ENCODE measurements around the gene NIBAN1.
A peak's percentile ranks its signal among the peaks of the same experiment; 100 is the strongest.
"Not testable (repeated sequence)": the region's sequence is repeated elsewhere in the genome, so short reads cannot be mapped to it uniquely, and the experiment has no call there.

NIBAN1 gene

GRCh38 chr1:184973272-184974055 lies 844 bp downstream of the NIBAN1 start:
- peak; percentile 15 to 17 for DNase-seq (ENCODE audit: low read depth in 2 of 2, low spot score in 1 of 2)

GRCh38 chr1:184972315-184973055 lies 1.8 kb downstream of the NIBAN1 start:
- no peak for DNase-seq (ENCODE audit: low read depth in 2 of 2, low spot score in 1 of 2)

- no peak for DNase-seq (ENCODE audit: low read depth in 2 of 2, low spot score in 1 of 2)
Measured at GRCh38 chr1:184971522-184972265, 2.6 kb downstream of the NIBAN1 start.

- DNase-seq (ENCODE audit: low read depth in 2 of 2, low spot score in 1 of 2) = no peak
Measured at GRCh38 chr1:184970691-184971161, 3.6 kb downstream of the NIBAN1 start.

DNA sequence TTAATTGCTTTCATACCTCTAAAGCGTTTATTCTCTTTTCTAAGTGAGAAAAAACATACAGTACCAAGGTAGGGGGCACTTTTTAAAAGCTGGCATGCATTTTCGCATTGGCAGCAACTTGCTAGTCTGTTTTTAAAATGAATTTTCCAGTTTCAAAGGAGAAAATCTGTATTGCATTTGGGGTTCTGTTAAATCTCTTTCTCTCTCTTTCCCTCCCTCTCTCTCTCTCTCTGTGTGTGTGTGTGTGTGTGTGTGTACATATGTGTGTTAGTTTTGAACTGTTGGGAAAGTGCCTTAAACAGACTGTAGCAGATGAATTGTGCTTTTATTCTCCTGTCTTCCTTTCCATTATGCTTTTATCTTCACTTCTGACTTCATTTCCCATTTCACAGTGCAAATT lies 7.3 kb downstream of the NIBAN1 start:
- DNase-seq (ENCODE audit: low read depth in 2 of 2, low spot score in 1 of 2) = no peak

DNA sequence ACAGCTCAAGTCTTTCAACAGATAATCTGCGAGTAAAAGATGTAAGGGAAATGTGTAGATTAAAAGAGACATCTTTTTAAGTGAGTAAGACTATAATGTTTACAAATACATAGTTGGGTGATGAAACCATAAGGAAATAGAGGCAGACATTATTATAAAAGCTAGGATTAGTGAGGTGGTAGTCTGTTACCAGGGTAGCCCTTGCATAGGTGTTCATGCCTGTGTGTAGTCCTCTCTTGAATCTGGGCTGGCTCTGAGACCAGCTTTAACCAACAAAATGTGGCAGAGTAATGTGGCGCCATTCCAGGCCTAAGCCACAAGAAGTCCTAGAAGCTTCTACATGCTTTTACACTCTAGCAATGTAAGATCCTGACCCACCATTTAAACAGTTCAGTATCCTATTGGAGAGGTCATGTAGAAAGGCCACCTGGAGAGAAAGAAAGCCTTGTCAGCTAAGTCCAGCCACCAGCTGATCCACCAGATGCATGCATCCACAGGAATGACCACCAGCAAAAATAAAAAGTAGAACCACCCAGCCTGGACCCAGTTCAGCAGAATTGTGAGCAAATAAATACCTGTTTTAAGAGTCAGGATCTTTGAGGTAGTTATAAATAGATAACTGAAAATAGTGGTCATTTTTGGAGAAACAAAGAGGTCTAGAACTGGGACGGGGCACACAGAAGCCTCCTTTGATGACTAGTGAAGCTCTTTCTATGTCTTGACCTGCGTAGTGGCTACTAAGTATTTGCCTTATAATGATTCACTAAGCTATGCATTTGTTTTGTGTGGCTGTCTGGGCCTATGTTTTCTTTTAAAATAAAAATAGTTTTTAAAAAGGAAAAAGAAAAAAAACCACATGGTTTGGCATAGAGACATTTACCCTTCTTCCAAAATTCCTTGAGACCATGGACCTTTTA lies 8.1 kb downstream of the NIBAN1 start:
- no peak for DNase-seq (ENCODE audit: low read depth in 2 of 2, low spot score in 1 of 2)

DNA sequence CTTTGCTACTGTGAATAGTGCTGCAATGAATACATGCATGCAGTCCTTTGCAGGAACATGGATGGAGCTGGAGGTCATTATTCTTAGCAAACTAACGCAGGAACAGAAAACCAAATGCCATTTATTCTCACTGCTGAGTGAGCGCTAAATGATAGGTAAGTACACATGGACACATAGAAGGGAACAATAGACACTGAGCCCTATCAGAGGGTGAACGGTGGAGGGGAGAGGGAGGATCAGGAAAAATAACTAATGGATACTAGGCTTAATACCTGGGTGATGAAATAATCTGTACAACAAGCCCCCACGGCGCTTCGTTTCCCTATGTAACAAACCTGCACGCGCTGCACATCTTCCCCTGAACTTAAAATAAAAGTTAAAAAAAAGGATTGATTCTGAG lies 8.9 kb downstream of the NIBAN1 start:
- DNase-seq (ENCODE audit: low read depth in 2 of 2, low spot score in 1 of 2) = no peak

DNA sequence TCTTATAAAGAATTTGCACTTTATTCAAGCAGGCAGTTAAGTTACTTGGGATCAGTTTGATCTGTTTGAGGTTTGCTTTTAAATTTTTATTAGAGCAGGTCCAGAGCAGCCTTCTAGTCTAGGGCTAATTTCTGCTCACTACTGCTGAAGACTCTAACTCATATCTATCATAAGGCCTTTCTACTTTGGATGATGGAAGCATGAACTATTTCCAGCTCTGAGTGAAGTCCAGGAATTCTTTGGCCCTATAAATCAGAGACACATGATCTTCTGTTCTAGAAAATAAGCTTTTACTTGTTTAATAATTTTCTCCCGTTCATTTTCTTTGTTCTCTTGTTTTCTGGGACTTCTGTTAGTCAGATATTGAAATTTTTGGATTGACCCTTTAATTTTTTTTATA lies 14.7 kb downstream of the NIBAN1 start:
- no peak for DNase-seq (ENCODE audit: low read depth in 2 of 2, low spot score in 1 of 2)

- DNase-seq (ENCODE audit: low read depth in 2 of 2, low spot score in 1 of 2) = no peak
Measured at GRCh38 chr1:184958554-184959353, 15.6 kb downstream of the NIBAN1 start.

DNA sequence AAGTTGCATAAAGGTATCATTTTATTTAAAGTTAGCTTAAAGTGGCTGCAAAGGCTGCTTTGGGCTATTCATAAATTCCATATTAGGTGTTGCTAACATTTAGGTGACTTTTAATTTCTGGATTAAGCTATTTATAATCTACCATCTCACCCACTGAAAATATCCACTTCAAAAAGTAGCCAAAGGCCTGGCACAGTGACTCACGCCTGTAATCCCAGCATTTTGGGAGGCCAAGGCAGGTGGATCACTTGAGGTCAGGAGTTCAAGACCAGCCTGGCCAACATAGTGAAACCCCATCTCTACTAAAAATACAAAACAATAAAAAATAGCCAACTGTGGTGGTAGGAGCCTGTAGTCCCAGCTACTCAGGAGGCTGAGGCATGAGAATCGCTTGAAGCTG lies 16.4 kb downstream of the NIBAN1 start:
- DNase-seq (ENCODE audit: low read depth in 2 of 2, low spot score in 1 of 2) = not testable (repeated sequence)

- DNase-seq (ENCODE audit: low read depth in 2 of 2, low spot score in 1 of 2) = no peak
Measured at GRCh38 chr1:184956999-184957700, 17.2 kb downstream of the NIBAN1 start.

DNA sequence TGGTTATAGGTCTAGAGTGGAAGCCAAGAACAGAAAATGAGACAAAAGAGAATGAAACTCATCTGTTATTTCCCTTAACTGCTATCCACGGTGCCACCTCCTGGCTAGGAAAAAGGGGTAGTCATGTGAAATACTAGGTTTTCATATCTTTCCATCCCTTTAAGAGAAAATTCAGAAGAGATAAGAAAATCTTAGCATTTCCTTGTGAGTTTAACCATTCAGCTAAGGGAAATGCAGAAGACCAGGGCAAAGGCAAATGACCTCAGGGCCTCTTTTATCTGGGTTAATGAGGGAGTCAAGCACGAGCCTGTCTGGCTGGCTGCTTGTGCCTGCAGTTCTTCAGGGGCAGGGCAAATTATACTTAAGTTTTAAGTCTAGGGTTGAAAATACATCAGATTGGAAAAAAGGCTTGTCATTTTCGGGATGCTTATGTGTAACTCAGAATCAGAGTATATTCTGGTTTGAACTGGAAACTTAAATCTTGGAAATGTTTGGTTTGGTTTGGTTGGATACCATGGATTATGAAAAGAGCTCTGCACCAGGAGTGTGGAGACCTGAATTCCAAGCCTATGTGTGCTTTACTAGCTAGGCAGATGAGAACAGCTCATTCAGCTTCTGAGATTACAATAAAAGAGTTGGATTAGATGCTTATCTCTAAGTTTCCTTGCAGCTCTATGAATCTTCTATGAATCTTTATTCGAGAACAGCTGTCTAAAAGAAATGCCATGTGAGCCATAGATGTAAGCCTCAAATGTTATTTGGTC lies 19.9 kb downstream of the NIBAN1 start:
- no peak for DNase-seq (ENCODE audit: low read depth in 2 of 2, low spot score in 1 of 2)

DNA sequence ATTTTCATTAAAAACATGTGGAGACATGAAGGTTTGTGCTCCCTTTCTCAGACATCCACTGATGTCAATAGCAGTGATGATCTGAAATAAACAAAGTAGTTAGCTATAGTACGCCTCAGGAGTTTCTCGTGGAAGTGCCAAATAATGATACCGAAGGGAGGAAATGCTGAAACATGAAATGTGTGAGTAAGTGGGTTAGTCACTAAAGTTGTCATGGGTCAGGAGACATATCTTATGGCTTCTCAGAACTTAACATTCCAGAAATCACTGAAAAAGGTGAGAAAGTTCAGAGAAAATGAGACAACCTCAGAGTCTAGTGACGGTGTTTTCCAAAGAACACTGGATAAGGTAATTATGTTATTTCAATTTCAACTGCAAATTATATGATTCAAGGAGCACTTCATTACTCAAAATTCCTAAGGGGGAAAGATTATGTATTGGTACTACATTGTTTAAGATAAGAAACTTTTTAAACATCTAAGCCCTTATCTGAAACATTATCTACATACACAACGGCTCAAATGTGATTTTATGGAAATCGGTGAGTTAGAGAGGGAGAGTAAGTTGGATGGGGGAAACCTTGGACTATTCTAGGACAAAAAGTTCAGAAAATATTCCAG lies 20.6 kb downstream of the NIBAN1 start:
- DNase-seq (ENCODE audit: low read depth in 2 of 2, low spot score in 1 of 2) = no peak

DNA sequence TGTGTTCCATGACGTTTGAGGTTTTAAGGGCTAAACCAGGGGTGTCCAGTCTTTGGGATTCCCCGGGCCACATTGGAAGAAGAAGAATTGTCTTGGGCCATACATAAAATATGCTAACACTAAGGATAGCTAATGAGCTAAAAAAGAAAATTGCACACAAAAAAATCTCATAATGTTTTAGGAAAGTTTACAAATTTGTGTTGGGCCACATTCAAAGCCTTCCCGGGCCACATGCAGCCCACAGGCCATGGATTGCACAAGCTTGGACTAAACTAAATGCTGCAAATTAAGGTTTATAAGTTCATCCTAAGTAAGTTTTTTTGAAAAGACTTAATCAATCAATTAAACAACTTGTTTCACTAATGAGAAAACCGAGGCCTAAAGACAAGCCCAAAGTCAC lies 21.9 kb downstream of the NIBAN1 start:
- DNase-seq (ENCODE audit: low read depth in 2 of 2, low spot score in 1 of 2) = no peak

DNA sequence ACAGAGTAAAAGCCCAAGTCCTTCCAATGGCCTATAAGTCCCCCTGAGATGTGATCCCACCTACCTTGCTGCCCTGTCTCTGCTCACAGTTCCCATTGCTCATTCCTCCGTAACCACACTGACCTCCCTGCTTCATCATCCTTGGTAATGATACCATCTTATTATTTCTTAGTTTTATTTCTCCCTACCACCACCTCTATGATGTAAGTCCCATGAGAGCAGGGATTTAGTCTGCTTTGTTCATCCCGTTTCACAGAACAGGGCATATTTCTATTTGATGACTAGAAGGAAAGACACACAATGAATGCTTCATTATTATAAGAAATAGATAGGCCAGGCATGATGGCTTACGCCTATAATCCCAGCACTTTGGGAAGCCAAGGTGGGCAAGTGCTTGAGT lies 22.5 kb downstream of the NIBAN1 start:
- no peak for DNase-seq (ENCODE audit: low read depth in 2 of 2, low spot score in 1 of 2)

DNA sequence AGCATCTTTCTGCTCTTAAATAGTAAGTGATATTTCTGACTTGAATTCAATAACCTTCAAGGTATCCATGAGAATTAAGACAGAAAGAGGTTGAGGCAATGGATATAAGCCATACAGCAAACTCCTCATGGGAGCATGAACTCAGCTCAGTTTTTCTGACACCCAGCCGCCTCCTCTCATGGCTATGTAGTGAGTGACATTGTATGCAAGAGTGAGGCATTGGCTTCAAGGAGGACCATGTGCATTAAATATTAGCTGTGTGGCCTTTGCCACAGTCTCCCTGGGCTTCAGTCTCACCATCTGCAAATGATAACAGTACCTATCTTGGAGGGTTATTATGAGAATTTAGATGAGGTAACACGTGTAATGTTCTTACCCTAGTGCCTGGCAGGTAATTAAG lies 23.4 kb downstream of the NIBAN1 start:
- no peak for DNase-seq (ENCODE audit: low read depth in 2 of 2, low spot score in 1 of 2)

- DNase-seq (ENCODE audit: low read depth in 2 of 2, low spot score in 1 of 2) = no peak
Measured at GRCh38 chr1:184950227-184950626, 24.1 kb downstream of the NIBAN1 start.

Data from stimulated activated CD8-positive, alpha-beta memory T cell treated with anti-CD3 and anti-CD28 coated beads, Interleukin-4, amount 100 ng/mL, for 1 hour (primary cell).